PFSK-1 (cell line): ENCODE measurements around the gene CTIF.

Source experiments
- FOXP2 ChIP-seq: optimal IDR thresholded peaks from 2 replicates; pipeline ENCODE3; 2011; ENCODE audit warnings: borderline replicate concordance, control low read depth, inconsistent platforms; ENCODE audit not compliant: insufficient read depth; ENCODE audit errors: extremely low read length, extremely low read depth
- POLR2AphosphoS5 ChIP-seq: IDR thresholded peaks from 2 replicates; pipeline ENCODE4 v1.6.1; 2012; ENCODE audit warnings: low read depth, mild to moderate bottlenecking, control low read depth, low read length, moderate library complexity
- REST ChIP-seq, 2 experiments: IDR thresholded peaks; 2 replicates each; pipeline versions ENCODE4 v1.6.1 to v1.8.0; 2011 to 2012; ENCODE audit warnings: low read depth in 2 of 2, low read length in 2 of 2, control low read depth in 1 of 2, inconsistent platforms in 1 of 2, mild to moderate bottlenecking in 1 of 2, moderate library complexity in 1 of 2; ENCODE audit not compliant: insufficient read depth in 1 of 2
- SIN3A ChIP-seq: IDR thresholded peaks from 2 replicates; pipeline ENCODE4 v1.6.1; 2012; ENCODE audit warnings: mild to moderate bottlenecking, low read length, moderate library complexity, borderline replicate concordance; ENCODE audit not compliant: insufficient read depth
- TAF1 ChIP-seq: IDR thresholded peaks from 2 replicates; pipeline ENCODE4 v1.6.1; 2012; ENCODE audit warnings: low read length, control low read depth, borderline replicate concordance; ENCODE audit not compliant: insufficient read depth

The CTIF gene

GRCh38 chr18:48898521-48898920 is 359.7 kb downstream of the CTIF start:
- TF ChIP-seq REST (IDR thresholded peaks at IDR 0.05; ENCODE audit: insufficient read depth in 1 of 2, low read depth in 2 of 2, low read length in 2 of 2): no peak
- TF ChIP-seq POLR2AphosphoS5: no peak
- no peak for TF ChIP-seq TAF1
- no peak for TF ChIP-seq SIN3A
- TF ChIP-seq FOXP2: no peak

- TF ChIP-seq SIN3A (no peak), POLR2AphosphoS5 (no peak), REST (IDR thresholded peaks at IDR 0.05; ENCODE audit: insufficient read depth in 1 of 2, low read depth in 2 of 2, low read length in 2 of 2) (no peak), TAF1 (no peak), FOXP2 (no peak)
Observed at GRCh38 chr18:48899558-48900174, 360.8 kb downstream of the CTIF start.

GRCh38 chr18:48900469-48900868 is 361.6 kb downstream of the CTIF start:
- TF ChIP-seq FOXP2: no peak
- no peak for TF ChIP-seq TAF1
- no peak for TF ChIP-seq REST (IDR thresholded peaks at IDR 0.05; ENCODE audit: insufficient read depth in 1 of 2, low read depth in 2 of 2, low read length in 2 of 2)
- no peak for TF ChIP-seq SIN3A
- TF ChIP-seq POLR2AphosphoS5: no peak

GRCh38 chr18:48901145-48902022 is 362.6 kb downstream of the CTIF start:
- TF ChIP-seq SIN3A (no peak), TAF1 (no peak), REST (IDR thresholded peaks at IDR 0.05; ENCODE audit: insufficient read depth in 1 of 2, low read depth in 2 of 2, low read length in 2 of 2) (no peak), POLR2AphosphoS5 (no peak), FOXP2 (no peak)
